GM12872 (cell line): Measurements from ENCODE around the gene FAIM2.

ENCODE experiments used
- CTCF ChIP-seq: IDR thresholded peaks from 3 replicates; pipeline ENCODE4 v1.5.1; 2011; ENCODE audit warnings: low read depth, mild to moderate bottlenecking, low read length, moderate library complexity; ENCODE audit not compliant: insufficient read depth

The FAIM2 gene

GRCh38 chr12:49912345-49913255, 8.9 kb upstream of the FAIM2 start:
- no peak for TF ChIP-seq CTCF

- no peak for TF ChIP-seq CTCF
Measured at GRCh38 chr12:49911213-49911605, 7.5 kb upstream of the FAIM2 start.

- TF ChIP-seq CTCF, result no peak
Measured at GRCh38 chr12:49910331-49911212, 6.9 kb upstream of the FAIM2 start.

- no peak for TF ChIP-seq CTCF
Measured at GRCh38 chr12:49909826-49910225, 6.1 kb upstream of the FAIM2 start.

- TF ChIP-seq CTCF, result no peak
Measured at GRCh38 chr12:49909356-49909755, 5.7 kb upstream of the FAIM2 start.

GRCh38 chr12:49907352-49907751, 3.7 kb upstream of the FAIM2 start:
- TF ChIP-seq CTCF, result no peak

- TF ChIP-seq CTCF, result no peak
Measured at GRCh38 chr12:49905718-49906314, 2.1 kb upstream of the FAIM2 start.
